Measurements from ENCODE around the gene VPS33B.

VPS33B gene

GRCh38 chr15:90967206-90967605, 55.2 kb downstream of the VPS33B start:
- H3K9ac ChIP-seq (ENCODE audit: low read depth, low read length): no peak overlapping the region
- H3K36me3 ChIP-seq (ENCODE audit: control insufficient read depth, insufficient read depth, low read length): peaks cover 43% of the 10 kb centered on the region
- H3K9me3 ChIP-seq (ENCODE audit: control insufficient read depth, insufficient read depth, low read length): no peaks in the 10 kb centered on the region
- H3K4me3 ChIP-seq (ENCODE audit: low read depth, low read length): no peak overlapping the region
- no peaks in the 10 kb centered on the region for H3K27me3 ChIP-seq (ENCODE audit: control insufficient read depth, insufficient read depth, low read length)
- no peaks in the 10 kb centered on the region for H3K4me1 ChIP-seq (ENCODE audit: control insufficient read depth, insufficient read depth, low read length)

GRCh38 chr15:90966262-90966661, 56.1 kb downstream of the VPS33B start:
- Histone ChIP-seq H3K36me3 (ENCODE audit: control insufficient read depth, insufficient read depth, low read length) (peaks cover 43% of the 10 kb centered on the region), H3K4me3 (ENCODE audit: low read depth, low read length) (no peak overlapping the region)

GRCh38 chr15:90962021-90962420, 60.4 kb downstream of the VPS33B start:
- no peak overlapping the region for H3K4me3 ChIP-seq (ENCODE audit: low read depth, low read length)
- H3K9ac ChIP-seq (ENCODE audit: low read depth, low read length): no peak overlapping the region
- H3K36me3 ChIP-seq (ENCODE audit: control insufficient read depth, insufficient read depth, low read length): peaks cover 22% of the 10 kb centered on the region
- no peaks in the 10 kb centered on the region for H3K9me3 ChIP-seq (ENCODE audit: control insufficient read depth, insufficient read depth, low read length)
- no peaks in the 10 kb centered on the region for H3K27me3 ChIP-seq (ENCODE audit: control insufficient read depth, insufficient read depth, low read length)
- no peaks in the 10 kb centered on the region for H3K4me1 ChIP-seq (ENCODE audit: control insufficient read depth, insufficient read depth, low read length)

More at GRCh38 chr15:90966262-90966661, 56.1 kb downstream of the VPS33B start:
- no peaks in the 10 kb centered on the region for H3K4me1 ChIP-seq (ENCODE audit: control insufficient read depth, insufficient read depth, low read length)
- H3K27me3 ChIP-seq (ENCODE audit: control insufficient read depth, insufficient read depth, low read length): no peaks in the 10 kb centered on the region
- no peaks in the 10 kb centered on the region for H3K9me3 ChIP-seq (ENCODE audit: control insufficient read depth, insufficient read depth, low read length)
- H3K9ac ChIP-seq (ENCODE audit: low read depth, low read length): no peak overlapping the region

GRCh38 chr15:90960298-90961091, 61.9 kb downstream of the VPS33B start:
- no peak overlapping the region for H3K4me3 ChIP-seq (ENCODE audit: low read depth, low read length)
- no peak overlapping the region for H3K9ac ChIP-seq (ENCODE audit: low read depth, low read length)
- no peaks in the 10 kb centered on the region for H3K27me3 ChIP-seq (ENCODE audit: control insufficient read depth, insufficient read depth, low read length)
- H3K4me1 ChIP-seq (ENCODE audit: control insufficient read depth, insufficient read depth, low read length): no peaks in the 10 kb centered on the region
- H3K9me3 ChIP-seq (ENCODE audit: control insufficient read depth, insufficient read depth, low read length): no peaks in the 10 kb centered on the region
- peaks cover 17% of the 10 kb centered on the region for H3K36me3 ChIP-seq (ENCODE audit: control insufficient read depth, insufficient read depth, low read length)

- no peaks in the 10 kb centered on the region for H3K4me1 ChIP-seq (ENCODE audit: control insufficient read depth, insufficient read depth, low read length)
- no peaks in the 10 kb centered on the region for H3K9me3 ChIP-seq (ENCODE audit: control insufficient read depth, insufficient read depth, low read length)
- peaks cover 16% of the 10 kb centered on the region for H3K36me3 ChIP-seq (ENCODE audit: control insufficient read depth, insufficient read depth, low read length)
- no peak overlapping the region for H3K9ac ChIP-seq (ENCODE audit: low read depth, low read length)
- no peak overlapping the region for H3K4me3 ChIP-seq (ENCODE audit: low read depth, low read length)
- H3K27me3 ChIP-seq (ENCODE audit: control insufficient read depth, insufficient read depth, low read length): no peaks in the 10 kb centered on the region
Observed at GRCh38 chr15:90959894-90960293, 62.5 kb downstream of the VPS33B start.

- Histone ChIP-seq H3K9me3 (ENCODE audit: control insufficient read depth, insufficient read depth, low read length) (no peaks in the 10 kb centered on the region), H3K4me1 (ENCODE audit: control insufficient read depth, insufficient read depth, low read length) (no peaks in the 10 kb centered on the region), H3K36me3 (ENCODE audit: control insufficient read depth, insufficient read depth, low read length) (peaks cover 15% of the 10 kb centered on the region), H3K9ac (ENCODE audit: low read depth, low read length) (no peak overlapping the region), H3K27me3 (ENCODE audit: control insufficient read depth, insufficient read depth, low read length) (no peaks in the 10 kb centered on the region), H3K4me3 (ENCODE audit: low read depth, low read length) (no peak overlapping the region)
Observed at GRCh38 chr15:90959028-90959595, 63.3 kb downstream of the VPS33B start.

GRCh38 chr15:90957791-90958190, 64.6 kb downstream of the VPS33B start:
- H3K27me3 ChIP-seq (ENCODE audit: control insufficient read depth, insufficient read depth, low read length): no peaks in the 10 kb centered on the region
- peaks cover 24% of the 10 kb centered on the region for H3K36me3 ChIP-seq (ENCODE audit: control insufficient read depth, insufficient read depth, low read length)
- H3K9ac ChIP-seq (ENCODE audit: low read depth, low read length): no peak overlapping the region
- H3K4me1 ChIP-seq (ENCODE audit: control insufficient read depth, insufficient read depth, low read length): no peaks in the 10 kb centered on the region
- H3K4me3 ChIP-seq (ENCODE audit: low read depth, low read length): peak overlapping the region; percentile 82
- no peaks in the 10 kb centered on the region for H3K9me3 ChIP-seq (ENCODE audit: control insufficient read depth, insufficient read depth, low read length)

- Histone ChIP-seq H3K4me1 (ENCODE audit: control insufficient read depth, insufficient read depth, low read length) (no peaks in the 10 kb centered on the region), H3K9me3 (ENCODE audit: control insufficient read depth, insufficient read depth, low read length) (no peaks in the 10 kb centered on the region), H3K36me3 (ENCODE audit: control insufficient read depth, insufficient read depth, low read length) (peaks cover 24% of the 10 kb centered on the region), H3K4me3 (ENCODE audit: low read depth, low read length) (peak overlapping the region; percentile 82), H3K27me3 (ENCODE audit: control insufficient read depth, insufficient read depth, low read length) (no peaks in the 10 kb centered on the region), H3K9ac (ENCODE audit: low read depth, low read length) (peak overlapping the region; percentile 70)
Observed at GRCh38 chr15:90957031-90957790, 65.2 kb downstream of the VPS33B start.

GRCh38 chr15:90956274-90957030, 65.9 kb downstream of the VPS33B start:
- H3K9me3 ChIP-seq (ENCODE audit: control insufficient read depth, insufficient read depth, low read length): no peaks in the 10 kb centered on the region
- peak overlapping the region; percentile 82 for H3K4me3 ChIP-seq (ENCODE audit: low read depth, low read length)
- H3K9ac ChIP-seq (ENCODE audit: low read depth, low read length): peak overlapping the region; percentile 70
- H3K36me3 ChIP-seq (ENCODE audit: control insufficient read depth, insufficient read depth, low read length): peaks cover 27% of the 10 kb centered on the region
- no peaks in the 10 kb centered on the region for H3K4me1 ChIP-seq (ENCODE audit: control insufficient read depth, insufficient read depth, low read length)
- no peaks in the 10 kb centered on the region for H3K27me3 ChIP-seq (ENCODE audit: control insufficient read depth, insufficient read depth, low read length)

- H3K4me1 ChIP-seq (ENCODE audit: control insufficient read depth, insufficient read depth, low read length): no peaks in the 10 kb centered on the region
Observed at GRCh38 chr15:90955624-90956273, 66.6 kb downstream of the VPS33B start.

More at GRCh38 chr15:90955624-90956273, 66.6 kb downstream of the VPS33B start:
- no peaks in the 10 kb centered on the region for H3K27me3 ChIP-seq (ENCODE audit: control insufficient read depth, insufficient read depth, low read length)
- H3K9me3 ChIP-seq (ENCODE audit: control insufficient read depth, insufficient read depth, low read length): no peaks in the 10 kb centered on the region
- peak overlapping the region; percentile 82 for H3K4me3 ChIP-seq (ENCODE audit: low read depth, low read length)
- peaks cover 24% of the 10 kb centered on the region for H3K36me3 ChIP-seq (ENCODE audit: control insufficient read depth, insufficient read depth, low read length)
- no peak overlapping the region for H3K9ac ChIP-seq (ENCODE audit: low read depth, low read length)

Measured in iPS-15b (cell line).